GM19452 (cell line): Measurements from ENCODE around the gene TATDN2.

Experiments used
- ATAC-seq: cut with Tn5 transposase; IDR thresholded peaks from one replicate; pipeline ENCODE4 v1.9.1; 2021; ENCODE audit not compliant: unreplicated experiment

The TATDN2 gene, protein sequence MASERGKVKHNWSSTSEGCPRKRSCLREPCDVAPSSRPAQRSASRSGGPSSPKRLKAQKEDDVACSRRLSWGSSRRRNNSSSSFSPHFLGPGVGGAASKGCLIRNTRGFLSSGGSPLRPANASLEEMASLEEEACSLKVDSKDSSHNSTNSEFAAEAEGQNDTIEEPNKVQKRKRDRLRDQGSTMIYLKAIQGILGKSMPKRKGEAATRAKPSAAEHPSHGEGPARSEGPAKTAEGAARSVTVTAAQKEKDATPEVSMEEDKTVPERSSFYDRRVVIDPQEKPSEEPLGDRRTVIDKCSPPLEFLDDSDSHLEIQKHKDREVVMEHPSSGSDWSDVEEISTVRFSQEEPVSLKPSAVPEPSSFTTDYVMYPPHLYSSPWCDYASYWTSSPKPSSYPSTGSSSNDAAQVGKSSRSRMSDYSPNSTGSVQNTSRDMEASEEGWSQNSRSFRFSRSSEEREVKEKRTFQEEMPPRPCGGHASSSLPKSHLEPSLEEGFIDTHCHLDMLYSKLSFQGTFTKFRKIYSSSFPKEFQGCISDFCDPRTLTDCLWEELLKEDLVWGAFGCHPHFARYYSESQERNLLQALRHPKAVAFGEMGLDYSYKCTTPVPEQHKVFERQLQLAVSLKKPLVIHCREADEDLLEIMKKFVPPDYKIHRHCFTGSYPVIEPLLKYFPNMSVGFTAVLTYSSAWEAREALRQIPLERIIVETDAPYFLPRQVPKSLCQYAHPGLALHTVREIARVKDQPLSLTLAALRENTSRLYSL

DNA sequence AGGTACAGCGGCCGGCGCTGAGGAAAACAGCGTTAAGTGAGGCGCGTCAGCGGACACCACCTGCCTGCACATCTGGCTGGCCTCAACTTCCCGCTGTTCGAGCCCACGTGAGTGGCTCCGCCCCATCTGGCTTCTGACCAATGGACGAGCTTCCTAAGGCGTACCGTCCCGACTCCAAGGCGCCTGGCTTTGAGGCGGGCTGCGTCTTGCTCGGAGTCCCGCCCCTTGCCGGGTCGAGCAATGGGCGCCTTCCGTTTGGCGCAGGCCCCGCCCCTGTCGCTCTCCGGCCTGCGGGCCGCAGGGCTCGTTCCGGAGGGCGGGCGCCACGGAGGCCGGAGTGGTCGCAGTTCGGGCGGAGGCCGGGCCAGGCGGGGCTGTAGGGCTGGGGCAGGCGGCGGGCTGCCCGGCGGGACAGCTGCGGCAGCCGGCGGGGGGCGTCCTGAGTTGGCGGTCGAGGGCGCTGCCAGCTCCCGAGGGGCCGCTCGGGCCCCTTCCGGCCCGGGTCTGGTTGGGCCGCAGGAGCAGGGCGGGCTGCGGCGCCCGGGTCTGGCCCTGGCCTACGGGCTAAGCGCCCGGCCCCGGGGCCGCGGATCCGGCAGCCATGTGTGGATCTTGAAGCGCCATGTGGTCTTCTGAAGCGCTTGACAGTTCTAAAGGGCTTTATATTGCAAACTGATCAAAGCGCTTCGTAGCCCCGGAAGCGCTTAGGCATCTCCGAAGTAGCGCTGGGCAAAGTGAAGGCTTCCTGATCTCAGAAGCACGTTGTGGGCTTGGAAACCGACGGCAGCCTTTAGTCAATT, at the start of gene TATDN2:
TATDN2 (plus strand) TSS at position 276 of the 800 bp plus-strand sequence. CDS start 742 bp downstream, outside the sequence.
- ATAC-seq = peak; percentile 94

DNA sequence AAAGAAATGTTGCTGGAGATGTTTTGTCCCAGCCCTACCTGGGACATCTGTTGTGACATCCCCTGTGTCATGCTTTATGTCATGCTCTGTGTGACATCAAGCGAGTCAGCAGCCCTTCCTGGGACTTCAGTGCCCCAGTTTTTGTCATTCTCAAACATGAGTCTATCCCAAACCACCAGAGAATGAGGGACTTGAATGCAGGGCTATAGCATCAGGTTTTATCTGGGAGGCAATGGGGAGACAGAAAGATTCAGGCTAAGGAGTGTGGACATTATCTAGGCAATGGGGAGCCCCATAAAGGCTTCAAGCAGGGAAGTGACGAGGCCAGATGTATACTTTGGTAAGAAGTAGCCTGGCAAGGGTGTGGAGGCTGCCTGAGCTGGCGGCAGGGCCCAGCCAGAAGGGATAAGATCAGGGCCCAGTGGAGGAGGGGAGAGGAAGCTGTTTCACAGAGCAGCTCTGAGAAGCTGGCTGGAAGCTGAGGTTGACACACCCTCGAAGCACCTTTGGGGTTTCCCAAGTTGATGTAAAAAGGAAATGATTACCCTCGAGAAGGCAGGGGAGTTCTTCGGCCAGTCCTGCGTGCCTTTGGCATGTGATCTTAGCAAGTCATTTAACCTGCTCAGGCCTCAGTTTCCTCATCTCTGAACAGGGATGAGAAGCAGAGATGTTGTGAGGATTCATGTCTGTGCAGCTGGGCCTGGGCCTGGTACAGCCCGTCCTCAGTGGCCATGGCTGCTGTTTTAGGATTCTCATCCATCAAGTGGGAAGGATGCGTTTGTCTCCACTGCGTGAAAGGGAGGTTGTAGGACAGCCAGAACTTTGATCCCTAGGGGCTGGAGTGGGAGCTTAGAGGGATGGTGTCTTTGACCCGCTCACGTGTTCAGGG, 49.3 kb upstream of the TATDN2 start:
- ATAC-seq = peak; percentile 71

DNA sequence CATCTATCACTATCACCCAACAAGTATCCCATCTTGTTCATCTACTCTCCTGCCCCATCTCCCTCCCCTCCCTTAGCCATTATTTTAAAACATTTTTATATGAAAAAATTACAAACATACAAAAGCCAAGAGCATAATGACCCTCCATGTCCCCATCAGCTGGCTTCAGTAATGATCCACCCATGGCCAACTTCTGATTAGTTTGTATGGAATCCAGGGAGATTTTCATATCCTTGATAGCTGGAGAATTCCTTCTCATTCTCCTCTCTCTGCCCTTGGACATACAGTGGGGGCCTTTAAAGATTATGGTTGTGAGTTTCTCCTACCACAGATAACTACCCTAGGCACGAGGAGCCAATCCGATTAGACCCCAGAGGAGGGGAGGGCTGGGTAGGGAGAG, 43.3 kb upstream of the TATDN2 start:
- no peak for ATAC-seq

DNA sequence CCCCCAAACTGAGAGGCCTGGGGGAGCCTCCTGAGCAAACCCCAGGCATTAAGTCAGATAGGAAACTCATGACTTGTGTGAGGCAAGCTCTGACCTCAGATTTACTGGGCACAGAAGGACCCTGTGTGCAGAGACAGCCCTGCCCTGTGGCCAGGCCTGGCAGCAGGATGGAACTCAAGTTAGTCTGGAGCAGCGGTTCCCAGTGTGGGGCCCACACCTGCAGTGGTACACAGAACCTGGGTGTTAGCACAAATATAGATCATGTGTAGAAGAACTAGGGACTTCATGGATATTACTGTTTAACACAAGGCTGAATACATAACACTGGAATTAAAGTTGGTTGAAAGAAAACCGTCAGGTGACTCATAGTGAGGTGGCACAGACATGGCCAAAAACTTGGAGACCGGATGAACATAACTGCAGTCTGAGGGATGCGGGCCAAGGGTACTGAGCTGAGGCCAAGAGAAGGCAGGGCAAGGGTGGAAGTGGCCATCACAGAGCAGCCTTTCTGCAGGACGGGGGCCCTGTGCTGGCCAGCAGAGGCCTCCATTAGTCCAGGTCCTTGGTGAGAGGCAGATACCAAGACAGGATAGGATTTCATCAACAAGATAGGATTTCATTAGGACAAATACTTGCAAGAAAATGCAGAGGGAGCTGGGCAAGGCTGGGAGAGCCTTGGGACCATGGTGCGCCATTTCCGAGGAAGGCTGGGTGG, 42.7 kb upstream of the TATDN2 start:
- no peak for ATAC-seq

DNA sequence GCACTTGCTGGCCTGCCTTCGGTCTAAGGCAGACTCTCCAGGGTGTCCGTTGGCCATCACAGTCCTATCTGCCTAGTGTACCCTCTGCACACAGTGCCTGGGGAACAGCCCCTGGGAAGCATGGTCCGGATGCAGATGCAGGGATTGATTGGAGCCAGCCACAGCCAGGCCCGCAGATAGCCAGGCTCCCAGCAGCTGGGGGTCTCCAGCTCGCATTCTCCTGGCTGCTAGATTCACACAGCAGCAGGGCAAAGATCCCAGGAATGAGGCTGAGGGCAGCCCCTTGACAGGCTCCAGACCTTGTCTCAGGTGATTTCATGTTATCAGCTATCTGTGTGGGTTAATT, 42.1 kb upstream of the TATDN2 start:
- no peak for ATAC-seq

- no peak for ATAC-seq
These were observed 35.0 kb upstream of the TATDN2 start for GRCh38 chr3:10213156-10213792.

DNA sequence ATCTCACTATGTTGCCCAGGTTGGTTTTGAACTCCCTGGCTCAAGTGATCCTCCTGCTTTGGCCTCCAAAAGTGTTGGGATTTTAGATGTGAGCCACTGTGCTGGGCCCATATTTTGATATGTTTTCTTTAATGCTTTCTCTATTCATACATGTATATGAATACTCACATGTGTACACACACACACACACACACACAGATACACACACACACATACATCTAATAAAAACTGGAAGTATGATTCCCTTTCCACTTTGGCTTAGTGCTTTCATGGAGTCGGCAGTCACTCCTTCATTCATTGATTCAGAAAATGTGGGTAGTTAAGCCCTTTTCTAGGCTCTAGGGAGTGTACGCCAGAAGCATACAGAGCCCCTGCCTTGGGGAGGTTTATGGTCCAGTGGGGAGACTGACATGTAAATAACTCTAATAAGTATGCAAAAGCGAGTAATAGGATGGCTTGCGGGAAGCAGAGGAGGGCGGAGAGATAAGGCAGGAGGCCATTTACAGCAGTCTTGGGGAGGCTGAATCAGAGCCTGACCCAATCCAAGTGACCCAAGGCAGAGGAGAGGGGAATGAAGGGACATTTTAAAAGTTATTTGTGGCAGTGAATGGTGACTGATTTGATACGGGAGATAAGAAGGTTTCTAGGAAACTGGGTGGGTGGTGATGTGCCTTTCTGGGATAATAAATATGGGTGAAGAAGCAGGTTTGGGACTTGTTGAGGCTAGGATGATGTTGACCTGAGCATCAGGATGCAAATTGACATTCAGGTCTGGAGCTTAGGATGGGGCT, 32.5 kb upstream of the TATDN2 start:
- ATAC-seq = no peak

DNA sequence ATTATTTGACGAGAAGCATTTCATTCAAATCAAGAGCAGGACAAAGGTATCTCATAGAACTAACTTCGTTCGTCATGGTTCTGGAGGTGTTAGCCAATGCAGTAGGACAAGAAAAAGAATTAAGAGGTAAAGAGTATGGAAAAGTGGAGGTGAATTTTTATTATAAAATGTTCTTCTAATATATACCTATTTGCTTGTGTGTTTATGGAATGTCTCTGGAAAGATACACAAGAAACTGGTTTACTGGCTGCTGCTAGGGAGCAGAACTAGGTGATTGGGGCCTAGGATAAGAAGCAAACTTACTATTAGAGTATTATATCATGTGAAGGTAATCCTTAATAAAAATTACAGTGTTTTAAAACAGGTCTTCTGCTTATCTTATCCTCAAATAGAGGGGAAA, 30.9 kb upstream of the TATDN2 start:
- no peak for ATAC-seq

GRCh38 chr3:10219737-10220136, 28.5 kb upstream of the TATDN2 start:
- ATAC-seq = no peak

DNA sequence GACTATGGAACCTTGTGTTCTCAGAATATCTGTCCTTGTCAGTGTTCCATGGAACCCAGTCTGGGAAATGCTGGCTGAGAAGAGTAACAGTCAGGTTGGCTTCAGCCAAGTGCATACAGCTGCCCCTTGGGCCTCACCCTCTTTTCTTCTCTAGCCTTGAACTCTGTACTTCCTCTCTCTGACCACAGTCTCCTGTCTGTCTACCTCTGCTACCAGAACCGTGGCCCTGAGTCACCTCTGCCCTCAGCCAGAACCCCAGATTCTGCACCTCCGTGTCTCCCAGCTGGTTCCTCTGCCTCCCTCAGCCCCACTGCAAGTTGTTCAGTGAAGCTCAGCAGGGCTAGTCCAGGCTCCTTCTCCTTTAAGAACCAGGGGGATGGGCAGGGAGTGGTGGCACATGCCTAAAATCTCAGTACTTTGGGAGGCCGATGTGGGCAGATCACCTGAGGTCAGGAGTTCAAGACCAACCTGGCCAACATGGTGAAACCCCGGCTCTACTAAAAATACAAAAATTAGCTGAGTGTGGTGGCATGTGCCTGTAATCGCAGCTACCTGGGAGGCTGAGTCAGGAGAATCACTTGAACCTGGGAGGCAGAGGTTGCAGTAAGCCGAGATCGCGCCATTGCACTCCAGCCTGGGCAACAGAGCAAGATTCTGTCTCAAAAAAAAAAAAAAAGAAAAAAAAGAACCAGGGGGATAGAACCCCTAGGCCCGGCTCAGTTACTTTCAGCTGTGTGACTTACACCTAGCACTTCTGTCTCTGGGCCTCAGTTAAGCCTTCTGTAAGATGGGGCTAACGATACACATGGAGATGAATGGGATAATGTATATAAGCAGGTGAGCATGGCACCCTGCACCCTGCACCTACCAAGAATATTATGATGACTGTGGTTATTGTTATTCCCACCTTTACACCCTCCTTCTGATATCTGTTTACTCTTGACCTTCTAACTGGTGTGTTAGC, 24.3 kb upstream of the TATDN2 start:
- peak; percentile 71 for ATAC-seq

DNA sequence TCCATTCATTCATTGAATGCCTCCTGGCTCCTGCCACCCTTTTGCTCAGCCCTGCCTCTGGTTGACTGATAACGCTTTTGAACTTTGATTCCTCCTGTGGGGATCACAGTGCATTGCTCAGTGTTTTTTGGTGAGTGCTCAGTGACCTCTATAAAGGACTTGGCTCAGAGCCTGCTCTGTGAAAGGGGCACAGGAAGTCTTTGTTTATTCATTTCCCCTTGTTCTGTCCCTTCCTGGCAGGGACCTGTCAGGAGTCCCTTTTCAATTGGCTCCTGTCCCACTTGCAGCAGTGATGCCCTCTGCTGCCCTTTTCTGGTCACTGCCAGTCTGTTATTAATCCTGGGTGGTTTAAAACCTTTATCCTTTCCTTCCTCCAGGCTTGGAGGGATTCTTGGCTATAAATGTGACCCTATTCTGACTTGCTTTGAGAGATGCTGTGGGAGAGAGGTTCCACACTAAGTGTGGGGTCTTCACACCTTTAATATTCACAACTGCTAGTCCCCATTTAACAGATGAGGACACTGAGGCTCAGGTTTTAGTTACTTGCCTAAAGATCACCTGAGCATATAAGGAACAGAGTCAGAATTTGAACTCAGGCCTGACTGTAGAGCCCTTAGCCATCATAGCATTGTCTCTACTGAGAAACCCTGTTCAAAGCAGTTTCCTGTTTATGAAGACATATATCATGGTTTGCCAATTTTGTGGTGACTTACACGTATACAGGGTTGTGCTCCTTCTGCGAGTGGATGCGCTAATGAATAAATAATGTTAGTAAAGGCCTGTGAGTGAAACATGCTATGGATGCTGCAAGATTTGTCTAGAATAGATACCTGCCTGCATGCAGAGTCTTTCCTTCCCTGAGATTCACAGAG, 23.2 kb upstream of the TATDN2 start:
- peak; percentile 44 for ATAC-seq

DNA sequence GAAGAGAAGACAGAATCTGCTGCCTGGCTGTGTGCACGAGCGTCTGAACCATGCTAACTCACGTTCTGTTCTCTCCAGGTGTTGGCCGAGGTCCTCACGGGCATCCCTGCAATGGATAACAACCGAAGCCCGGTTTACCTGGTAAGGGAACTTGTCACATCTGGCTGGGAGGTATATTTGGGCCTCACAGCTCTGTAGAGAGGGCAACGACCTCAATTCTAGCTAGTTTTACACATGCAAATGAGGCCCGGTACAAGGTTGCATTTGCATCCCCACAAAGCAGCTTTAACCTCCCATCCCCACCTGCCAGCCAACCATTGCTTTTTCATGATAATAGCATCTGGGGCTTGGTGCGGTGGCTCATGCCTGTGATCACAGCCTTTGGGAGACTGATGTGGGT, 22.0 kb upstream of the TATDN2 start:
- ATAC-seq = no peak

DNA sequence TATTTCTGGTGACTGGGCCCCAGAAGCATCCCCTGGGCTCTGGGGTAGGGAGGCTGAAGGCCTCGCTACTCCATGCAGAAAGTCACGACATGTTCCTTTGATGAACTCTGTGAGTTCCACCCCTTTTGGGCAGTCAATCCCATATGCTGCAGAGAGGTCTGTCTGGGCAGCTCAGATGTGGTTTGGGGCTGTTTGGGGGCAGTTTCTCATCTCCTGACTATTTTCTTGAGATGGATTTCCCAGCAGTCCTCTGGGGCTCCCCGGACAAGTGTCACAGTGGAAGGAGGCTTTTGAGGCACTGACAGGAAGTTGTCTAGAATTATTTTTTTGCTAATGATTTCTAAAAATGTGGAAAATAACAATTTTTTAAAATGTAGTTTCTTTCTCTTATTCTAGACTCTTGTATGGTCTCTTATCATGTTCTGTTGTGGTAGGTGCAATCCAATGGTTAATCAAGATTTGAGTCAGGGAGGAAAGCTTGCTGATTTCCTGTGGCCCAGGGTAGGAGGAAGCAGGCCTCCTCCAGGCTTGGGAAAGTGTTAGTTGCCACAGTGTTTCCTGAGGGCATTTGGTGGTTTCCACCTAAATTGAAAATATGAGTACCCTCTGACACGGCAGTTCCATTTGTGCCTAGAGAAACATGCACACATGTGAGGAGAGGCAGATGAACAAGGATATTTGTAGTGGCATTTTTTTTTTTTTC, 19.9 kb upstream of the TATDN2 start:
- ATAC-seq = no peak

DNA sequence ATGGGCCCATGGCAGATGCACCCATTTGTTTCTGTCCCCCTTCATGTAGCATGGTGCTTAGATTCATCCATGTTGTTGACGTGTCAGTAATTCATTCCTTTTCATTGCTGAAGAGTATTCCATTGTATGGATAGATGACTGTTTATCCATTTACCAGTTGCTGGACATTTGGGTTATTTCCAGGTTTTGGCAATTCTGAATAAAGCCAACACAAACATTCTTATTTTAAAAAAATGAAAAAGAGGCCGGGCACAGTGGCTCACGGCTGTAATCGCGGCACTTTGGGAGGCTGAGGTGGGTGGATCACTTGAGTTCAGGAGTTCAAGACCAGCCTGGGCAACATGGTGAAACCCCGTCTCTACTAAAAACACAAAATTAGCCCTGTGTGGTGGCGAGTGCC, 18.7 kb upstream of the TATDN2 start:
- ATAC-seq = no peak

- no peak for ATAC-seq
These were observed 16.1 kb upstream of the TATDN2 start for GRCh38 chr3:10232137-10232536.

GRCh38 chr3:10233988-10234387, 14.3 kb upstream of the TATDN2 start:
- ATAC-seq = no peak
